BJ (cell line): ENCODE results near the gene HOXB2. TPM values are rescaled to one million over a fixed set of nuclear protein-coding genes. Genes with fewer than 3 reads are reported as not detected.

Experiments used
- CTCF ChIA-PET: fragments of 350-600 bp; formaldehyde crosslinking; extraction: SDS; loops from one replicate; lab custom pipeline; 2021; ENCODE audit warnings: antibody characterized with exemption, inconsistent platforms; lab: Yijun Ruan, JAX
- POLR2A ChIA-PET: fragments of 300-600 bp; sonication (Branson Sonifier 250); formaldehyde crosslinking; extraction: SDS; loops from one replicate; lab custom pipeline; 2021; ENCODE audit warnings: antibody characterized with exemption; lab: Charles Lee
- DNase-seq: peaks from one replicate; pipeline ENCODE4 v3.0.0-alpha.2; 2011; ENCODE audit warnings: low read depth
- H3K27me3 ChIP-seq: 2 replicates; pipeline ENCODE4 v1.6.0; 2011; ENCODE audit warnings: low read length; ENCODE audit not compliant: control insufficient read depth, insufficient read depth
- H3K36me3 ChIP-seq: 2 replicates; pipeline ENCODE4 v1.5.1; 2011; ENCODE audit warnings: low read length; ENCODE audit not compliant: control insufficient read depth, insufficient read depth
- H3K4me3 ChIP-seq: 2 replicates; pipeline ENCODE4 v1.5.1; 2011; ENCODE audit warnings: low read depth, mild to moderate bottlenecking, control low read depth, low read length
- CTCF ChIP-seq: IDR thresholded peaks from 2 replicates; pipeline ENCODE4 v1.5.1; 2011; ENCODE audit warnings: low read depth, mild to moderate bottlenecking, control low read depth, inconsistent platforms, low read length, moderate library complexity; ENCODE audit not compliant: insufficient read depth
- polyA plus RNA-seq: library from polyadenylated mRNA; depleted of rRNA; stranded (reverse); fragments of >200 nt; gene quantifications from 2 replicates; pipeline ENCODE4 v1.2.3, GENCODE V29; 2011

HOXB2 gene
- polyA plus RNA-seq, 1 experiment = 1.7 TPM

GRCh38 chr17:48586355-48587258, 41.7 kb upstream of the HOXB2 start:
- peaks cover 81% of the 10 kb centered on the region for H3K27me3 ChIP-seq

DNA sequence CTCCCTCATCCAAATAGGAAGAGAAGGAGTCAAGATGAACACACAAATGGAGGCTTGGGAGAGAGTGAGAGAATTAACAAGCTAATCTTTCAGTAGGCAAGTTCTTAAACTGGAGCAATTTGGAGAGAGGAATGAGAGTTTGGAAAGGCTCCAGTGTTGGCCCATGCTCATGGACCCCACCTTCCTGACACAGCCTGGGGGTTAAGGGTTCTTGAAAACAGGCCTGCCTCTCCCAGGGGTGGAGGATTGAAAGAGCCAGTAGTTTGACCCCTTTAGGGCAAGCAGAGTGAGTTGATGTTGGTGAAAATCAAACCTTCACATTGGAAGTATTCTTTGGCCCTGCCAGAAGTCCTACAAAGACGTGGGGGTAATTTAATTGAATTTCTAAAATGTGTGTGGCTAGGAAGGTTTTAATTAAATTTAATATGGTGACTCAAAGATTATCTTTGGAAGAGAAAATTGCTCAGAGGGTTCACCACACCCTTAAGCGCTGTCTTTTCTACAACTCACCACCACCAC, 39.4 kb upstream of the HOXB2 start:
- DNase-seq = no peak
- Histone ChIP-seq H3K4me3 (no peak overlapping the region), H3K27me3 (peaks cover 77% of the 10 kb centered on the region), H3K36me3 (no peaks in the 10 kb centered on the region)
- ChIA-PET POLR2A (no interaction called here), CTCF (interaction anchor here (2.3 kb wide), 1 partner anchor 232 kb away, joined by 11 read pairs; no protein-coding TSS in a partner anchor)
- TF ChIP-seq CTCF = no peak

More at GRCh38 chr17:48586355-48587258, 41.7 kb upstream of the HOXB2 start:
- TF ChIP-seq CTCF = no peak
- POLR2A ChIA-PET = no interaction called here
- H3K36me3 ChIP-seq = no peaks in the 10 kb centered on the region
- no peak for DNase-seq
- H3K4me3 ChIP-seq = no peak overlapping the region
- CTCF ChIA-PET = interaction anchor here (0.8 to 2.8 kb wide), 8 partner anchors 17 to 278 kb away, joined by 3 to 16 read pairs (median 4); no protein-coding TSS in a partner anchor

- Histone ChIP-seq H3K27me3 (peaks cover 77% of the 10 kb centered on the region), H3K36me3 (no peaks in the 10 kb centered on the region), H3K4me3 (no peak overlapping the region)
- no peak for DNase-seq
- CTCF ChIA-PET = interaction anchor here (0.6 to 2.3 kb wide), 5 partner anchors 11 to 276 kb away, joined by 3 to 11 read pairs (median 4); no protein-coding TSS in a partner anchor
- TF ChIP-seq CTCF = no peak
- POLR2A ChIA-PET = no interaction called here
These were observed 38.9 kb upstream of the HOXB2 start for GRCh38 chr17:48583708-48584222.

DNA sequence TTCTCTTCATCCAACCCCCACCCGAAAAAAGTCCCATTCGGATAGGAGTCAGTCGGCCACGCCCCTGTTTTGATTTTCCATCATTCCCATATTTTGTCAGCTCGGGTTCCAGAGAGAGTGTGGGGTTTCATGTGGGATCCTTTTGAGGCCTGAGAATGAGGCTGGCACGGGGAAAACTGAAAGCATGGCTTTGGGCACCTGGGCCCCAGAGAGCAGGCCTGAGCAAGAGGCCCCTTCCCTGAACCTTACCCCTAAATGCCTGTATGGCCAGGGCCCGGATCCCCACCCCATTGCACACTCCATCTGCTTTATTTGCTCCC, 37.8 kb upstream of the HOXB2 start:
- ChIA-PET CTCF (interaction anchor here (0.9 to 2.3 kb wide), 5 partner anchors 12 to 275 kb away, joined by 3 to 11 read pairs (median 4); no protein-coding TSS in a partner anchor), POLR2A (no interaction called here)
- H3K4me3 ChIP-seq = no peak overlapping the region
- no peaks in the 10 kb centered on the region for H3K36me3 ChIP-seq
- TF ChIP-seq CTCF = no peak
- no peak for DNase-seq
- H3K27me3 ChIP-seq = peaks cover 71% of the 10 kb centered on the region
